ENCODE results near the gene CAPZB. TPM values are rescaled to one million over a fixed set of nuclear protein-coding genes. Genes with fewer than 3 reads are reported as not detected.

The CAPZB gene
- total RNA-seq, result 107 and 118 TPM in 2 replicates

DNA sequence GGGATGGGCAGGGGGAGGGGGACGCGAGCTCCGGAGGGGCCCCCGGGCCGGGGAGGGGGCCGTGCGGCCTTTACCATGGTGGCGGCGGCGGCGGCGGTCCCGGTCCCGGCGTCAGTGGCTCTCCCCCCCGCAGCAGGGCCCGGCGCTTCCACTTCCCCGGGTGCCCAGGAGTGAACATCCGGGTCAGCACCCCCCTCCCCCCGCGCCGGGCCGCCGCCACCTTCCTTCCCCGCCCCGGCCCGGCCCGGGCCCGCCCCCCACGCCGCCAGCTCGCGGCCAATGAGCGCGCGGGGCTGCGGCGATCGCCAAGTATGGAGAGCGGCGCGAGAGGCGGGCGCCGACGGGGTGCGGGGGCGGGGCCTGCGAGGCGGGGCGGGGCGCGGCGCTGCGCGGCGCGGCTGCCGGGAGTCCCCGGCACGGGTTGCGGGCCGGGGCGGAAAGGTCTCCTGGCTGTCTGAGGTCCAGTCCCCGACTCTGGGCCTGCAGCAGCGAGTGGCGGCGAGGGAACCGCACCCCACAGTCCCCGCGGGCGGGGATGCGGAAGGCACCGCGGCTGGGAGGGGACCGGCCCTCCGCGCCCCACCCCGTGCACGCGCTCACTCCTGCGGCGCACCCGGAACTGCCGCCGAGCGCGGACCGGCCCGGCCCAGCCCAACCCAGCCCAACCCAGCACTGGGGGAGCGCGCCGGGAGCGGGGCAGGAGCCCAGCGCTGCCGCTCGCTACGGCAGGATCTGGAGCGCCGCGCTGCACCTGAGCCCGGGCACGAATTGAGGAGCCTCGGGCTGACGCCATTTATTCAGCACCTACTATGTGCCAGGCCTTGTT lies at the start of gene CAPZB:
CAPZB (minus strand) TSS at position 178 of the 826 bp plus-strand sequence; CDS start at position 77, 101 bp downstream.

DNA sequence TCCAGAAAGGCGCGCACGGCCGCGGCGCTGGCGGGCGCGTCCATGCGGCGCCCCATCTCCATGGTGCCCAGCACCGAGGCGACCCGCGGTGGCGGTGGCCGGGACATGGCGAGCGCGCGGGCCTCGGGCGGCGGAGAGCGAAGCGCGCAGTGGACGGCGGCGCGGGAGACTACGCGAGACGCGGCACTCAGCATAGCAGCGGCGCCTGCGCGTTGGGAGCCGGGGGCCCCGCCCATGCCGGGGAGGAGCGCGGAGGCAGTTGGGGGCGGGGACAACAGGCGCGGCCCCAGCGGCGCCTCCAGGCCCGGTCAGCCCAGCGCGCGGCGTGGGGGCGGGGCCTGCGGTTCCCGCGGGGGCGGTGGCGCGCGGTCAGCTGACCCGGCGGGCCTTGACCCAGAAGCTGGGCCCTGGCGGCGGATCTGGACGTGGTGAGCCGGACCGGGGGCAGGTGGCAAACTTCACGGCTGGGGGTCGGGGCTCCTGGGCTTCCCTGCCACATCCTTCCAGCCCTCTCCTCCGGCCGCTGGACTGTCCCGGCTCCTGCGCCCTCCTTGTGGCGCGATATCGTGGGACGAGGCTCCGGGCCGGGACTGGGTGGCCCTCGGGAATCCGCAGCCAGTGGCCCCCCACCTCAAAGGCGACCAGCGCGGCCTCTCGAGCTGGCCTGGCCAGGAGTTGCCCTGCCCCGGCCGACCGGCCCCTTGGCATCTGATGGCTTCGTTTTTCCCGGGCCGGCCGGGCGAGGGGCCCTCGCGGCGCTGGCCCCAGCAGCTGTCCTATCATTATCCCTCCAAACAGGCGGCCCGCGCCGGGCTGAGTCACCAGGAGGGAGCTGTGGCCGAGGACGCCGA lies 173.2 kb downstream of the CAPZB start, which contains the start of the genes AKR7A2 and SLC66A1:
AKR7A2 (minus strand) TSS at position 214 of the 851 bp plus-strand sequence; CDS start at position 194, 20 bp downstream.
SLC66A1 (plus strand) TSS at position 396 of the 851 bp plus-strand sequence. CDS start 5,352 bp downstream, outside the sequence.

Other genes with a start within 250 kb of the CAPZB start
- gene EMC1, start 234.0 kb downstream of the CAPZB start, total RNA-seq, result 57.5 and 67.3 TPM in 2 replicates
- 41.9 and 45.6 TPM in 2 replicates for gene MRTO4, start 233.7 kb downstream of the CAPZB start, total RNA-seq
- gene AKR7A3, start 196.8 kb downstream of the CAPZB start, total RNA-seq, result 0.30 TPM in 1 of 2 replicates, not detected in the other
- 67.2 and 77.4 TPM in 2 replicates for gene AKR7A2, start 173.4 kb downstream of the CAPZB start, total RNA-seq
- 13.6 and 16.1 TPM in 2 replicates for gene SLC66A1, start 173.2 kb downstream of the CAPZB start, total RNA-seq
- 21.3 and 34.1 TPM in 2 replicates for gene NBL1, start 158.8 kb upstream of the CAPZB start, total RNA-seq
- gene HTR6, start 179.3 kb upstream of the CAPZB start, total RNA-seq, result not detected in 2 replicates